ENCODE measurements around the gene NOS3.

- TF ChIP-seq IKZF1 (IDR thresholded peaks at IDR 0.05) (no peak), KDM1A (CRISPR knock-in tag; IDR thresholded peaks at IDR 0.05) (no peak), FOXK2 (IDR thresholded peaks at IDR 0.05) (no peak), ZFP41 (CRISPR knock-in tag; IDR thresholded peaks at IDR 0.05; ENCODE audit: borderline replicate concordance) (no peak), DZIP1 (CRISPR knock-in tag; IDR thresholded peaks at IDR 0.05) (no peak), TAF1 (CRISPR knock-in tag; IDR thresholded peaks at IDR 0.05) (no peak), POLR2A (IDR thresholded peaks at IDR 0.05; ENCODE audit: insufficient read depth in 1 of 2, low read depth in 2 of 2, low read length in 2 of 2) (no peak), CTCF (CRISPR knock-in tag; IDR thresholded peaks at IDR 0.05) (no peak), RFX5 (IDR thresholded peaks at IDR 0.05; ENCODE audit: low read depth, low read length) (no peak), TRIM22 (IDR thresholded peaks at IDR 0.05) (no peak), RCOR2 (CRISPR knock-in tag; IDR thresholded peaks at IDR 0.05) (no peak)
Measured at GRCh38 chr7:151014950-151015349, 24.1 kb downstream of the NOS3 start.
